Activated naive CD8-positive, alpha-beta T cell treated with anti-CD3 and anti-CD28 coated beads for 36 hours (primary cell): Measurements from ENCODE around the gene SLC35B1. TPM values are rescaled to one million over a fixed set of nuclear protein-coding genes. Genes with fewer than 3 reads are reported as not detected.
"Not testable (repeated sequence)": the region's sequence is repeated elsewhere in the genome, so short reads cannot be mapped to it uniquely, and the experiment has no call there.

Experiments
- DNase-seq: peaks from one replicate; pipeline ENCODE4 v3.0.0; 2021
- H3K27ac Mint-ChIP-seq: one replicate; pipeline ENCODE4 v1.8.0; 2022; ENCODE audit warnings: mild to moderate bottlenecking, moderate library complexity, mixed read lengths
- H3K27me3 Mint-ChIP-seq: one replicate; pipeline ENCODE4 v1.8.0; 2022; ENCODE audit warnings: mild to moderate bottlenecking, mixed read lengths
- H3K36me3 Mint-ChIP-seq: one replicate; pipeline ENCODE4 v1.8.0; 2021; ENCODE audit warnings: mild to moderate bottlenecking, mixed read lengths
- H3K4me1 Mint-ChIP-seq: one replicate; pipeline ENCODE4 v1.8.0; 2021; ENCODE audit warnings: mixed read lengths
- H3K4me3 Mint-ChIP-seq: one replicate; pipeline ENCODE4 v1.8.0; 2022; ENCODE audit warnings: mild to moderate bottlenecking, moderate library complexity, mixed read lengths
- H3K9me3 Mint-ChIP-seq: one replicate; pipeline ENCODE4 v1.8.0; 2022; ENCODE audit warnings: mixed read lengths
- total RNA-seq, 2 experiments: library from RNA; stranded (reverse); gene quantifications; one replicate each; pipeline ENCODE4 v1.2.3, GENCODE V29; 2021

Gene SLC35B1
- total RNA-seq, 2 experiments from 2014 or later, result 58.6 to 63.8 TPM

- Mint-ChIP-seq H3K27ac (peak overlapping the region; percentile 99), H3K9me3 (peaks cover 4% of the 10 kb centered on the region), H3K36me3 (peaks cover 28% of the 10 kb centered on the region), H3K4me1 (peaks cover 48% of the 10 kb centered on the region), H3K4me3 (peak overlapping the region; percentile 98), H3K27me3 (peaks cover 12% of the 10 kb centered on the region)
- no peak for DNase-seq
Observed at GRCh38 chr17:49676276-49676868, 31.4 kb downstream of the SLC35B1 start.

DNA sequence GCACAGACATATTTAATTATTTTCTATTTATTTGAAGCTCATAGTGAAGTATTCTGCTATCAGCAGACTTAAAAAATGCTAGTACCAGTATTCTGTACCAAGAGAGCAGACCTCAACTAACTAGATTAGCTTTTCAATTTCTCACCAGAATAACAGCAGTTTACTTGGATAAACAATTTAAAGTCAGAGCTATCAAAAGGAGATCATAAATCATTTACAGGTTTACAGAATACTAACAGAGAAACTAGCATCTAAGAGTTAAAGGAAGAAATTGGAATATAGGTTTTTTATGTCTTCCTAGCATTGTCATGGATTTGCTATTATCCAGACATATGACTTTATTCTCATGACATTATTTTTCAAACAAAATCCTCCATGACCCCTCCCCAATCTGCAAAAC, 33.3 kb downstream of the SLC35B1 start:
- Mint-ChIP-seq H3K9me3 (peaks cover 4% of the 10 kb centered on the region), H3K4me3 (no peak overlapping the region), H3K36me3 (peaks cover 28% of the 10 kb centered on the region), H3K27me3 (peaks cover 12% of the 10 kb centered on the region), H3K27ac (peak overlapping the region; percentile 99), H3K4me1 (peaks cover 65% of the 10 kb centered on the region)
- no peak for DNase-seq

DNA sequence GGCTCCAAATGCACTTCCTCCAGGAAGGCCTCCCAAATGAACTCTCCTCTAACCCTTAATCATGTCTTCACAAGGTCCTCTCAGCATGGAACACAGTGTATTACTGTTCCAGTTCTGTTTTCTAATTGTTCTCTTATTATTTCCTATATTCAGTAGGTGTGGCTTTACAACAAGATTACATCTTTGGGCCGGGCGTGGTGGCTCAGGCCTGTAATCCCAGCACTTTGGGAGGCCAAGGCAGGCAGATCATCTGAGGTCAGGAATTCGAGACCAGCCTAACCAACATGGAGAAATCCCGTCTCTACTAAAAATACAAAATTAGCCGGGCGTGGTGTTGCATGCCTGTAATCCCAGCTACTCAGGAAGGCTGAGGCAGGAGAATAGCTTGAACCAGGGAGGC, 34.1 kb downstream of the SLC35B1 start:
- H3K4me3 Mint-ChIP-seq, H3K27ac Mint-ChIP-seq, H3K9me3 Mint-ChIP-seq, DNase-seq: not testable (repeated sequence)
- H3K27me3 Mint-ChIP-seq, result peaks cover 12% of the 10 kb centered on the region
- H3K36me3 Mint-ChIP-seq, result peaks cover 28% of the 10 kb centered on the region
- H3K4me1 Mint-ChIP-seq, result peaks cover 65% of the 10 kb centered on the region

GRCh38 chr17:49670641-49671040, 37.1 kb downstream of the SLC35B1 start:
- H3K27ac Mint-ChIP-seq, result no peak overlapping the region
- peaks cover 57% of the 10 kb centered on the region for H3K4me1 Mint-ChIP-seq

GRCh38 chr17:49670002-49670401, 37.8 kb downstream of the SLC35B1 start:
- peaks cover 25% of the 10 kb centered on the region for H3K36me3 Mint-ChIP-seq
- H3K27me3 Mint-ChIP-seq, result no peaks in the 10 kb centered on the region
- DNase-seq, result no peak
- peaks cover 54% of the 10 kb centered on the region for H3K4me1 Mint-ChIP-seq
- no peak overlapping the region for H3K27ac Mint-ChIP-seq
- H3K4me3 Mint-ChIP-seq, result no peak overlapping the region
- no peaks in the 10 kb centered on the region for H3K9me3 Mint-ChIP-seq

More at GRCh38 chr17:49670641-49671040, 37.1 kb downstream of the SLC35B1 start:
- no peaks in the 10 kb centered on the region for H3K27me3 Mint-ChIP-seq
- H3K36me3 Mint-ChIP-seq, result peaks cover 32% of the 10 kb centered on the region
- H3K4me3 Mint-ChIP-seq, result no peak overlapping the region
- H3K9me3 Mint-ChIP-seq, result no peaks in the 10 kb centered on the region
- DNase-seq, result no peak

GRCh38 chr17:49667854-49668253, 39.9 kb downstream of the SLC35B1 start:
- Mint-ChIP-seq H3K36me3 (peaks cover 16% of the 10 kb centered on the region), H3K4me3 (no peak overlapping the region), H3K9me3 (no peaks in the 10 kb centered on the region), H3K27me3 (no peaks in the 10 kb centered on the region), H3K27ac (no peak overlapping the region), H3K4me1 (peaks cover 53% of the 10 kb centered on the region)
- DNase-seq, result no peak

DNA sequence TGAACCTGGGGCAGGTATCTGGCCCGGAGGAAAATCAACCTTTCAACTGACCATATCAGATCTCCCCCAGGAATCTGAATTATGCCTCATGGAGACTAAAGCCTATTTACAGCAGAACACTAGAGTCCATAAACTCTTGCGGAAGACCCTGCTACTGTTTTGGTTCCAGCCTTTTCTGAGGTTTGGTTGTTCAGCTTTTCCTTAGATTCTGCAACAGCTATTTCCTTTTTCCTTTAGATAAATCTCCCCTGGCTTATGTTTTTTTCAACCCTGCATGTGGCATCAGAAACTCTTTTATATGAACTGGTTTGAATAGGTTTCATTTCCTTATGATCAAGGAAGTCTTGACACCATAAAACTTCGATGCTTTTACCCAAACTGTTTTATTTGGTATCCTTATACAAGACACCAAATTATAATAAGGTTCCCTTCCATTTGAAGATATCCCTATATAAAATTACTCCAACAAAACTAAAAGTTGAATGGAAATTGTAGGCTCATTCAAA, 43.0 kb downstream of the SLC35B1 start:
- Mint-ChIP-seq H3K4me1 (peaks cover 49% of the 10 kb centered on the region), H3K27ac (peak overlapping the region; percentile 16)

GRCh38 chr17:49659661-49660382, 47.9 kb downstream of the SLC35B1 start:
- Mint-ChIP-seq H3K27ac (no peak overlapping the region), H3K36me3 (peaks cover 22% of the 10 kb centered on the region), H3K27me3 (no peaks in the 10 kb centered on the region), H3K4me1 (peaks cover 54% of the 10 kb centered on the region), H3K4me3 (no peak overlapping the region), H3K9me3 (no peaks in the 10 kb centered on the region)
- no peak for DNase-seq

More for the DNA sequence above, 43.0 kb downstream of the SLC35B1 start:
- no peak for DNase-seq
- H3K27me3 Mint-ChIP-seq, result no peaks in the 10 kb centered on the region
- no peak overlapping the region for H3K4me3 Mint-ChIP-seq
- peaks cover 21% of the 10 kb centered on the region for H3K36me3 Mint-ChIP-seq
- no peaks in the 10 kb centered on the region for H3K9me3 Mint-ChIP-seq

DNA sequence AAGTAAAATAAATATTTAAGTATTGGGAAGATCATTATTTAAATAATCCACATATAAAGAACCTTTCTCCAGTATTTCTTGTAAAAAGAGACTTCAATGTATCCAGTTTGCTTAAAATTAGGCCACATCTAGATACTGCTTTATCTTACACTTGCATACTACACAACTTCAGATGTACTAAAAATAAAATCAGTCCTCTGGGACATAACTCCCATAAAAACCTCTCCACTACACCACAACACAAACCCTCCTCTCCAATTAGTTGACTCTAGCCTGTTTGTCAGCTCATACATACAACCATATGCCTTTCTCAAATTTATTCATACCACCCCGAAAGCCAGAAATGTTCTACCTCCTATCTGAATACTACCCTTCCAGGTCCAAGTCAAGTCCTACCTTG, 51.5 kb downstream of the SLC35B1 start:
- peaks cover 55% of the 10 kb centered on the region for H3K4me1 Mint-ChIP-seq
- H3K36me3 Mint-ChIP-seq, result peaks cover 14% of the 10 kb centered on the region
- H3K9me3 Mint-ChIP-seq, result no peaks in the 10 kb centered on the region
- no peak overlapping the region for H3K27ac Mint-ChIP-seq
- DNase-seq, result no peak
- no peak overlapping the region for H3K4me3 Mint-ChIP-seq
- H3K27me3 Mint-ChIP-seq, result no peaks in the 10 kb centered on the region

Other genes with a start within 250 kb of the SLC35B1 start
- under 1 TPM in 1 of 2 experiments, not detected in 1; 0.16 TPM for gene NGFR, start 212.7 kb downstream of the SLC35B1 start, total RNA-seq
- under 1 TPM; 0.10 to 0.18 TPM for gene NXPH3, start 132.1 kb downstream of the SLC35B1 start, total RNA-seq
- gene SPOP, start 29.9 kb downstream of the SLC35B1 start, total RNA-seq, result 10 to 100 TPM; 56.6 to 57.7 TPM
- gene FAM117A, start 56.2 kb upstream of the SLC35B1 start, total RNA-seq, result 10 to 100 TPM; 16.2 to 16.4 TPM
- 10 to 100 TPM; 65.9 to 67.2 TPM for gene KAT7, start 80.7 kb upstream of the SLC35B1 start, total RNA-seq
- gene TAC4, start 140.1 kb upstream of the SLC35B1 start, total RNA-seq, result not detected